Breast epithelium (tissue), 3 donors: Measurements from ENCODE around the gene ARL4C.

Source experiments
- CTCF ChIP-seq, 3 donors: fragments of 450-650 bp; IDR thresholded peaks; one replicate each; pipeline ENCODE4 v1.5.1; 2016 to 2017; ENCODE audit warnings: antibody characterized with exemption in 3 of 3, mild to moderate bottlenecking in 3 of 3, moderate library complexity in 3 of 3
- POLR2A ChIP-seq: fragments of 450-650 bp; IDR thresholded peaks from one replicate; pipeline ENCODE4 v1.6.1; 2016; ENCODE audit warnings: antibody characterized with exemption, mild to moderate bottlenecking, moderate library complexity

- TF ChIP-seq CTCF (IDR thresholded peaks at IDR 0.05): no peak
- no peak for TF ChIP-seq POLR2A
Observed at GRCh38 chr2:234469972-234470371, 26.9 kb downstream of the ARL4C start.
